ENCODE results near the gene SSX2IP.
"Not testable (repeated sequence)": the region's sequence is repeated elsewhere in the genome, so short reads cannot be mapped to it uniquely, and the experiment has no call there.

SSX2IP gene

DNA sequence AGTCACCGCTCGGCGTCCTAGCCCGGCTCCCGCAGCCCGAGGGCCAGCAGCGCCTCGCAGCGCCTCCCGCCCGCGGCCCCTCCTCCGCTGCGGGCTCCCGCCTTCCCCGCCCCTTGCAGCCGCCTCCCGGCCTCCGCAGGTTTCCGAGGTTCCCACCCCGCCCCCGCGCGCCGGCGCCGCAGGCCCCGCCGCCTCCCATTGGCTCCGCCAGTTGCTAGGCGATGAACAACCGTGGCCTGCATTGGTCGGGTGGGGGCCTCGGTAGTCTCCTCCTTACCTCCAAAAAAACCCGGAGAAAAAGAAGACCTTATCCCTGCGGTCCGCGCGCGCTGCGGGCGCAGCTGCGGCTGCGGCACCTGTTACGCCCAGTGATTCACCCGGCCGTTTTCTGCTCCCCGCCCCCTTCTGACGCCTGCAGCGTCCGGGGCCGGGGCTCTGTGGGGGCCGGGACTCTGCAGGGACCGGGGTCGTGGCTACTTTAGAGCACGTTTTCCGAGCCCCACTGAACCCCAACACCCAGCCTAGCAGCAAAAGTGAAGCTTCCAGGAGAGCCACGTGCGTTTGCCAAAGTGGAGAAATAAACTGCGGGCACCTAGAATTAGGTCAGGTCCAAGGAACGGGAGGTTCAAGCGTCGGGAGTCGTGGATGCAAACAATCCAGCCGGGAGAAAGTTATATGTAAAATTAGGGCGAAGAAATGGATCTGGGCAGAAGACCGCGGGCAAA, at the start of gene SSX2IP:
Gene SSX2IP, minus strand, starts transcription at position 65 of the 725 bp plus-strand sequence. CDS start 19,242 bp downstream, outside the sequence.
- peak; percentile 99 for DNase-seq

DNA sequence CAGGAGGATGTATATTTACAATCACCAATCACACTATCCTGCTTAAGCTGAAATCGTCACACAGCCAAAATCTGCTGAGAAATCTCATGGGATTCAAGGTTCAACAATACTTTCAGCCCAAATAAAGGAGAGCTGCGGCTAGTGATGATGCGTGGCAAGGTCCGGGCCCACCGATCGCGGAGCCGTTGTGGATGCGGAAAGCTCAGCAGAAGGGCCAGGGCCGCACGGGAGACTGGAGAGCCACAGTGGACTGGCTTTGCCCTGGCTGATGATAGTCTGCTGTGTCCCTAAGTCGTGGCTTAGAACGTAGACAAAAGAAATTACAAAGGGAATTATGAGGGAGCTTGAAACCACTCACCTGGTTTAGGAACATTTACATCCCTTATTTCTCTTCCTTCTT, 48.0 kb upstream of the SSX2IP start:
- no peak for DNase-seq

GRCh38 chr1:84737590-84737989, 47.3 kb upstream of the SSX2IP start:
- no peak for DNase-seq

DNA sequence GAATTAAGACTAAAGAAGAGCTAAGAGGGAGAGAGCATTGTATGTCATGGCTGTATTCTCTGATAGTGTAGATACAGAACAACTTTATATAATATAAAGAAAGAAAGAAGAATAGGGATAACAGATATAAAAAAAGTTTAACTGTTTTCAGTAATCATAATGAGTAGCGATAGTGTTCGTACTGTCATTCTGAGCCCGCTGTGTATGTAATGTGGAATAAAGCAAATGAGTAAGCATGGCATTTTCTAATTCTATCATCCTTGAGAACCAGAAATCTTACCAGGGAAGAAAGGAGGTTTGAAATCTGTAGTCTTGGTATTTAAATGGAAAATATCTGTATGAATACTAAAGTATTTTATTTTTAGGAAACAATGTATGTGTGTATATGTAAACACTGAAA, 46.7 kb upstream of the SSX2IP start:
- DNase-seq = no peak

DNA sequence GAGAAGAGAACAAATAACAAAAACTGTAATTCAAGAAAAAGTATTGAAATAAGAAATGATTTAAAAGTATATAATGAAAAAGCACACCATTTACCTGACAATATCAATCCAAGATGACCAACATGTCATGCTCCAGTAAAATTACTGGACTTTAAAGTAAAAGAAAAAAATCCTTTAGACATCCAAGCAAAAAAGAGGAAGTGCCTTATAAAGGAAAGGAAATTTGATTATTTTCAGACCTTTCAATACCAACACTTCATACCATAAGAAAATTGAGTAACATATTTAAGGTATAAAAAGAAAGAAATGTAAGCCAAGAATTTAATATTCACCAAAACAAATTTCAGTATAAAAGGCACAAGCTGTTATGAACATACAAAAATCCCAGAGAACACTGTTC, 46.2 kb upstream of the SSX2IP start:
- no peak for DNase-seq

- no peak for DNase-seq
These were observed 45.2 kb upstream of the SSX2IP start for GRCh38 chr1:84735483-84735882.

GRCh38 chr1:84732520-84732919, 42.3 kb upstream of the SSX2IP start:
- no peak for DNase-seq

DNA sequence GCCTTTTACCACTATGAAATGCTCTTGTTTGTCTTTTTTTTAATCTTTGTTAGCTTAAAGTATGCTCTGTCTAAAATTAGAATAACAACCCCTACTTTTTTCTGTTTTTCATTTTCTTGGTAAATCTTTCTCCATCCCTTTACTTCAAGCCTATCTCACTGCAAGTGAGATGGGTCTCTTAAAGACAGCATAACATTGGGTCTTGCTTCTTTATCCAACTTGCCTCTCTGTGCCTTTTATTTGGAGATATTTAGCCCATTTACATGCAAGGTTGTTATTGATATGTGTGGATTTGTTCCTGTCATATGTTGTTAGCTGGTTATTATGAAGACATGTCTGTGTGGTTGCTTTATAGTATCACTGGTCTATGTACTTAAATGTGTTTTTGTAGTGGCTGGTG, 41.3 kb upstream of the SSX2IP start:
- no peak for DNase-seq

DNA sequence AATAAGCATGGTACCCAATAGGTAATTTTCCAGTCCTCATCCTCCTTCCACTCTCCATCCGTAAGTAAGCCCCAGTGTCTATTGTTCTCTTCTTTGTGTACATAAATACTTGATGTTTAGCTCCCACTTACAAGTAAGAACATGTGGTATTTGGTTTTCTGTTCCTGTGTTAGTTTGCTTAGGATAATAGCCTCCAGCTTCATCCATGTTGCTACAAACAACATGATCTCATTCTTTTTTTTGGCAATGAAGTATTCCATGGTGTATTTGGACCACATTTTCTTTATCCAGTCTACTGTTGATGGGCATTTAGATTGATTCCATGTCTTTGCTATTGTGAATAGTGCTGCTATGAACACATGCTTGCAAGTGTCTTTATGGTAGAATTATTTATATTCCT, 37.5 kb upstream of the SSX2IP start:
- peak; percentile 92 for DNase-seq

DNA sequence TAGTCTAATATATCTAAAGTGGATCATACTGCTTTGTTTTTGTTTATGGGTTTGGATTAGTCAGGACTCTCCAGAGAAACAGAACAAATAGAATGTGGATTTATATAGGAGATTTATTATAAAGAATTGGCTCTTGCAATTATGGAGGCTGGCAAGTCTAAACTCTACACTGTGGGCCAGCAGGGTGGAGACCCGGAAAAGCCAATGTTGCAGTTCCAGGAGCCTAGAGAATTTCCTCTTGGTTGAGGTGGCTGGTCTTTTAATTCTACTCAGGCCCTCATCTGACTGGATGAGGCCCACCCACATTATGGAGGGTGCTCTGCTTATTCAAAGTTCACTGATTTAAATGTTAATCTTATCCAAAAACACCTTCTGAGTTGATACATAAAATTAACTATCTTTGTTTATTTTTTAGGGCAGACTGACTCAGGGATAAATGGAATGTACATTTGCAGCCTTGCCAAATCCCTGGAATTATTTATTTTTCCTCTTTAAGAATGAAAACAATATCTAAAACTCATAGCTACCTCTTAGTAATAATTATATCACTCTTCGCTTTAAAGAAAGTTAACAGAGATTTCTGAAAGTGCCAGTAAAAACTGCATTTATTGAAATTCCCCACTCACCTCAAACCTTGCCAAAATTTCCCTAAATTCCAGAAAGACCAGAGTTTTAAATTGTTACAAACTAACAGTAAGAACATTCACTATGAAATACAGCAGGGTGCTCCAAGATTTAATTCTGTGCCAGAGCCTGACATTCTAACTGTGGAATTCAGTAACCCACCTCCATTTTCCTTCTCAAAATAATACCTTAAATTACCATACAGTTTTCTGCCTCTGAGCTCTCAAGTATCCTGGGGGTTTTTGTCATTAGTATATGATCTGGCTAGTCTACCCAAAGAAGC, 36.6 kb upstream of the SSX2IP start:
- no peak for DNase-seq

- DNase-seq = no peak
These were observed 34.0 kb upstream of the SSX2IP start for GRCh38 chr1:84724128-84724860.

- DNase-seq = no peak
These were observed 32.5 kb upstream of the SSX2IP start for GRCh38 chr1:84722794-84723193.

- not testable (repeated sequence) for DNase-seq
These were observed 31.6 kb upstream of the SSX2IP start for GRCh38 chr1:84721872-84722271.

- DNase-seq = no peak
These were observed 30.9 kb upstream of the SSX2IP start for GRCh38 chr1:84721152-84721551.

DNA sequence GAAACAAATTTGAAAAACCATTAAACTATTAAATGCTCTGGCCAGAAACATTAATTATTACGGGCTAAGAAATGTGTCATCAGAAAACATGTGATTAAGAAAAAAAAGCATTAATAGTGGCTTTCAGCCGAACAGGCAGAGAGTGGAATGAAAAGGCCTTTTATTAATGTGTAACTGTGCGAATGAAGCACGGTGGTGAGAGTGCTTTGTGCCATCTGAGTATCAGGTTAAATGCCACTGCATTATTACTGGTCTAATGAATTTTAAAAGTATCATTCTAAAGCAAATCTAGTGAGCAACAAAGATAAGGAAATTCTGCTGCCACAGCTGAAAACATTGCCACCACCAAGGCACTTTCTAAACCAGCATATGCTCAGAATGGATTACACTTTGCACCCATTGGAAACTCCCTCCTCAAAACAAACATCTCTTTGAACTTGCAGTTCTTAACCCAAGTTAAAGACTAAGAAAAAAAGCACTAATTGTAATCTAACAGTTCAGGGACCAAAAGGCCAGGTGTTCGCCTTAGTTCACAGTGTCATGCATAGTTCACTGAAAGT, 30.0 kb upstream of the SSX2IP start:
- no peak for DNase-seq

DNA sequence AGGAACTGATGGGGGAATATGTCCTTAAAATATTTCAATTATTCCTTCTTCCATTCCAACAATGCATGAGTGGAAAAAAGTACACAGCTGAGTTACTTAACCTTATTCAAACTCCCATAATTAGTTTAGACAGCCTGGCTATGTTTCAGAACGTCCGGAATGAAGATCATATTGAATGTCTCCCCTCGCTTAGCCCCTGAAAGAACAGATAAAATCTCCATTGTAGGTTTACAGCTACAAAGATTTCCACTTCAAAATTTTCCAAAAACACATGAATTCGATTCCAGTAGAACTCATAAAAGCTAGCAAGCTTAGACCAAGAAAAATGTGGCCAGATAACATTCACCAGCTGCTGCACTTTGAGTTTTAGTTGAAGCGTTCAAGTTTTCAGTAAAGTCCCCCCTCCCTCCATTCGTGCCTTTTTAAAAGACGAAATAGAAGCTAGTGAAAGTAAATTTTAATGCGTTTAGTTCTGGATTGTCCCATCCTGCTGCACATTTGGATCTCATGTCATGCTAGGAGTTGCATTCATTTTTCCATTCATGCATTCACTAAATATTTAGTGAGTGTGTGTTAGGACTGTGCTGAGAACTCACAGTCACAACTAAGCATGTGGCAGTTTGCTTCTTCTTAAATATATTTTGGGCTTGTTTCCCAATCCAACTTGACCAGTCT, 29.4 kb upstream of the SSX2IP start:
- DNase-seq = no peak

- DNase-seq = no peak
These were observed 25.2 kb upstream of the SSX2IP start for GRCh38 chr1:84715342-84716019.

- DNase-seq = no peak
These were observed 22.1 kb upstream of the SSX2IP start for GRCh38 chr1:84712276-84712874.

- DNase-seq = no peak
These were observed 21.6 kb upstream of the SSX2IP start for GRCh38 chr1:84711869-84712268.

DNA sequence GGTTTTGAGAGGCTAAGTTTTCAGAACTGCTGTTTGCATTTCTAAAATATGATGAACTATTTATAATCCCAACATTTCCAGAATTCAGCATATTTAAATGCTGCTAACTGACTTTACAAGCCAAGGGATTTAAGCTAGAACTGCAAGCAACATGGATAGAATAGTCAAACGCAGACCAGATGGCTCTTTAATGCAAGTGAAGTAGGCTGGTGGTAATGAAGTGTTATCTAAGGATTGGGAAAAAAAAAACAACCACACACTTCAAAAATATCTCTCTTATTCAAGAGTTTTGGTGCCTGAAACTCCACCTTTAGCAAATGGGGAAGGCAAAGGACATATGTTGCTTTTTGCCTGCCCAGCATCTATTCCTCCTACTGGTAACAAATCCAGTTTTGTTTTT, 20.9 kb upstream of the SSX2IP start:
- DNase-seq = no peak

GRCh38 chr1:84709131-84709530, 18.9 kb upstream of the SSX2IP start:
- DNase-seq = no peak

GRCh38 chr1:84708031-84708430, 17.8 kb upstream of the SSX2IP start:
- no peak for DNase-seq
